ENCODE results near the gene DDX5. TPM values are rescaled to one million over a fixed set of nuclear protein-coding genes. Genes with fewer than 3 reads are reported as not detected.

Gene DDX5
- total and polyA plus RNA-seq, 2 of the 13 experiments (the other 11 are each of a cell fraction or from before 2014, with no cell fraction given): 503 to 684 TPM

- TF ChIP-seq PCBP2 (optimal IDR thresholded peaks at IDR 0.05; ENCODE audit: low read depth, low read length, poor library complexity, severe bottlenecking): no peak
- no peak; the same call in none of the 2 replicates for TF ChIP-seq ZNF691 (CRISPR knock-in tag; IDR thresholded peaks at IDR 0.05; ENCODE audit: borderline replicate concordance, low read depth)
- TF ChIP-seq ZNF276 (CRISPR knock-in tag; IDR thresholded peaks at IDR 0.05; ENCODE audit: low read depth): peak; percentile 87; the same call in 1 of the 2 replicates
- no peak for TF ChIP-seq TBL1XR1 (IDR thresholded peaks at IDR 0.05; ENCODE audit: borderline replicate concordance, low read length, partially characterized antibody)
- no peak for TF ChIP-seq NBN (conservative IDR thresholded peaks at IDR 0.05)
- no peak for TF ChIP-seq CTCF (CRISPR knock-in tag; IDR thresholded peaks at IDR 0.05)
- no peak for TF ChIP-seq FOXO4 (CRISPR knock-in tag; conservative IDR thresholded peaks at IDR 0.05)
- peak; percentile 46 for TF ChIP-seq PATZ1 (CRISPR knock-in tag; IDR thresholded peaks at IDR 0.05)
- peak; percentile 49; the same call in 1 of the 2 replicates for TF ChIP-seq ZIK1 (CRISPR knock-in tag; IDR thresholded peaks at IDR 0.05; ENCODE audit: borderline replicate concordance, low read depth)
- peak; percentile 85 for TF ChIP-seq PHF5A (CRISPR knock-in tag; IDR thresholded peaks at IDR 0.05; ENCODE audit: low read depth, unreplicated experiment)
- no peak for TF ChIP-seq LCORL (IDR thresholded peaks at IDR 0.05)
- peak; percentile 49; the same call in 1 of the 2 replicates for TF ChIP-seq LCORL (CRISPR knock-in tag; IDR thresholded peaks at IDR 0.05)
- peak; percentile 66 for TF ChIP-seq GFI1 (CRISPR knock-in tag; IDR thresholded peaks at IDR 0.05; ENCODE audit: borderline replicate concordance)
- peak; percentile 84; the same call in 1 of the 2 replicates for TF ChIP-seq ZSCAN30 (CRISPR knock-in tag; IDR thresholded peaks at IDR 0.05)
- TF ChIP-seq E2F1 (CRISPR knock-in tag; IDR thresholded peaks at IDR 0.05): peak; percentile 80
These were observed 705 bp upstream of the DDX5 start, which contains the start of gene CEP95 (continued) for GRCh38 chr17:64506576-64507412.

Measured in HepG2 (cell line).